Subcutaneous adipose tissue (tissue), 4 donors: ENCODE measurements around the gene SCAMP4. TPM values are rescaled to one million over a fixed set of nuclear protein-coding genes. Genes with fewer than 3 reads are reported as not detected.

Source experiments
- total RNA-seq, 4 donors: library from RNA; depleted of rRNA; stranded (reverse); fragments of >200 nt; gene quantifications; one replicate each; pipeline ENCODE4 v1.1.0, GENCODE V29; 2016
- TF ChIP-seq, protein P1 (sequence below): fragments of 450-650 bp; IDR thresholded peaks from one replicate; pipeline ENCODE4 v1.5.1; 2016; ENCODE audit warnings: low read depth, mild to moderate bottlenecking, control low read depth, antibody characterized with exemption, moderate library complexity

The SCAMP4 gene
- total RNA-seq, 4 donors from 2014 or later: 20.9 to 45.8 (median 42.4) TPM

DNA sequence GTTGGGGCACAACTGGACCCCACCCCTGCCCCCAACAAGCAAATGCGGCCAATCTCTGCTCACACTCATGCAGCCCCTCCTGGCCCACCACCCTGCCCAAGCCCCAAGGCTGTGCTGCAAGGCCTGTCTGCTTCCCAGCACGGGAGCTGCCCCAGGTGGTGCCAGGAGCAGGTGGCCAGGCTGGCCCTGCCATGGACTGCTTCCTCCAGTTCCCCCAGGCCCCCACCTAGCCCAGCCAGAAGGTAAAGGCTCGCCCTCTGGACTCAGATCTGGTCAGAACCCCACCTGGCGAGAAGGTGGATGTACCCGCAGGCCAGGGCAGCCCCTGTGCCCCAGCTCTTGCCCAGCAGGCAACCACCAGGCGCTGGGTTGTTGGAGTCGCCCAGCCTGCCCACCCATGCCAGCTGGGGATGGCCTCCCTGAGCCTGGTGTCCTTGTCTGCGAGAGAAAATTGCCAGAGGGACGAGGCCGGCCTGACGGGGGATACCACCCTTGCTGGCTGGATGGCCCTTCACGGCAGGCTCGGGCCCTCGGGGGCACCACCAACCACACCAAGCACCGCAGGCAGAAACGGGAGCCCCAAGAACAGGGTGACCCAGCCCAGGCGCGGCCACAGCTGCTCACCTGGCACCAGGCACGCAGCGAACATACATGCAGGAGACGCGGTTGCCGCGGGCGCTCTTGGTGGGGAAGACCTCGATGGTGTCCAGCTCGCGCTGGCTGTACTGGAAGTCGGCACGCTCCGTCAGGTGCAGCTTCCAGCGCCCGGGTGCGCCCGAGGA, 24.4 kb upstream of the SCAMP4 start:
- TF ChIP-seq, protein P1, sequence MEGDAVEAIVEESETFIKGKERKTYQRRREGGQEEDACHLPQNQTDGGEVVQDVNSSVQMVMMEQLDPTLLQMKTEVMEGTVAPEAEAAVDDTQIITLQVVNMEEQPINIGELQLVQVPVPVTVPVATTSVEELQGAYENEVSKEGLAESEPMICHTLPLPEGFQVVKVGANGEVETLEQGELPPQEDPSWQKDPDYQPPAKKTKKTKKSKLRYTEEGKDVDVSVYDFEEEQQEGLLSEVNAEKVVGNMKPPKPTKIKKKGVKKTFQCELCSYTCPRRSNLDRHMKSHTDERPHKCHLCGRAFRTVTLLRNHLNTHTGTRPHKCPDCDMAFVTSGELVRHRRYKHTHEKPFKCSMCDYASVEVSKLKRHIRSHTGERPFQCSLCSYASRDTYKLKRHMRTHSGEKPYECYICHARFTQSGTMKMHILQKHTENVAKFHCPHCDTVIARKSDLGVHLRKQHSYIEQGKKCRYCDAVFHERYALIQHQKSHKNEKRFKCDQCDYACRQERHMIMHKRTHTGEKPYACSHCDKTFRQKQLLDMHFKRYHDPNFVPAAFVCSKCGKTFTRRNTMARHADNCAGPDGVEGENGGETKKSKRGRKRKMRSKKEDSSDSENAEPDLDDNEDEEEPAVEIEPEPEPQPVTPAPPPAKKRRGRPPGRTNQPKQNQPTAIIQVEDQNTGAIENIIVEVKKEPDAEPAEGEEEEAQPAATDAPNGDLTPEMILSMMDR: no peak

GRCh38 chr19:1882089-1882785, 23.0 kb upstream of the SCAMP4 start:
- TF ChIP-seq, protein P1: no peak

DNA sequence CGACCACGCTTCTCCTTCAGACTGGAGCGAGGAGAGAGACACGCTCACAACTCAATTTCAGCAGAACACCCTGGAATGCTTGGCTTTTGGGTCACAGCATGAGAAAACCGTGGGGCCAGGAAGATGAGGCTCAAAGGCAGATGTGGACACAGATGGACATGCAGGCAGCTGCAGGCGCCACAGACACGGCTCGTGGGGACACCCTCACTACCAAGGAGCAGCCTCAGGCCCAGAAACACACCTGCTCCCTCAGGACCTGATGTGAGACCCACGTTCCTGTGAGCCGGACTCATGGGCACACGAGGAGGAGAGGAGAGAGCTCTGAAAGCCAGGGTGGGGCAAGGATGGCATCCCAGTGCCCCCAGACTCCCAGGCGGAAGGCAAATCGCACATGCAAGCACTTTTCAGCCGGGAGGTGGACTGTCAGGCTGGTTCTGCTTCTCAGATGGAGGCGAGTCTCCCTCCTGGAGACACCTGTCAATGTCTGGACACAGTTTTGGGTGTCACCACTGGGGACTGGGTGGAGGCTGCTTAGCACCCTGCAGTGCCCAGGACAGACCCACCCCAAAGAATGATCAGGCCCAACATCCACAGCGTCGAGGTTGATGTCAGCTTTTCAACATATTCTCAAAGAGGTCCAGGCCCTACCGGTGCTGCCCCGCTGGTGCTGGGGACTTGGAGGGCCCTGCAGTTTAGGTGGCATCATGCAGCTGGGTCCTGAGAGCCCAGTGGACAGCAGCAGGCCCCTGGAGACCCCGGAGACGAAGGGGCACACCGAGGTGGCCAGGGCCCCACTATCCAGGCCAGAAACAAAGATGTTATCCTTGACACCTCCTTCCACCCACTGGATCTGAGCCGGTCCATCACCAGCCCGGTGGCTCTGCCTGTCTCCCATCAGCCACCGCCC, 22.2 kb upstream of the SCAMP4 start:
- TF ChIP-seq, protein P1: no peak

DNA sequence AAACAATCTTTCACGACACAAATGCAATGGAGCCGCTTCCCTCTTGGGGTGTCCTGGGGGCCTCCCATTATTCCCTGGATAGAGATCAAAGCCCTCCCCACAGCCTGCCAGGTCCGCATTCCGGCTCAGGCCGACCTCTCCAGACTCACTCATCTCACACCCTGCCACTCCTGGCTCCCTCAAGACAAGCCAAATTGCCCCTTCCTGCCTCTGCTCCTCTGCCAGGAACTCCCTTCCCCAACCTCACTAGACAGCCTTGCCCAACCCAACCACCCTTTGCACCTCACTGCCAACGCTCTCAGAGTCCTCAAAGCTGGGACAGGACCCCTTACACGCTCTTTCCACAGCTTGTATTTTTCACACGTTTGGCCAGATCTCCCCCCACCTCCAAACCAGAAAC, 21.4 kb upstream of the SCAMP4 start:
- TF ChIP-seq, protein P1: no peak

DNA sequence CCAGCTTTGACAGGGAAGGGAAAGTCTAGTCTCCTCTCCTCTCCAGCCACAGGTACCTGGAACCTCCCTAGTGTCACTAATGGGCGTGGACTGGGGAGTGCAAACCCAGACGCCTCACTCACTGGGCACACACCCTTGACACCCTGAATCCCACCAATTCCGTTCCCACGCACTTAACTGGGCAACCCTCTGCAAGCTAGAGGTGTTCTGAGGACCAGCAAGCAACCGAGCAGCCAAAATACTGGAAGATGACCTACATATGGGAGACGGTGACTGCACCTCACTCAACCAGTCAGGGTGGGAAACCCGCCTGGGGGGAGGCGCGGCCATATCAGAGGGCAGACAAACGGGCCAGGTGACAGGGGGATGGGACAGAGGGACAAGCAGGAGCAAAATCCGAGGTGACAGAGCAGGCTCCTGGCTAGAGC, 20.9 kb upstream of the SCAMP4 start:
- TF ChIP-seq, protein P1: no peak

DNA sequence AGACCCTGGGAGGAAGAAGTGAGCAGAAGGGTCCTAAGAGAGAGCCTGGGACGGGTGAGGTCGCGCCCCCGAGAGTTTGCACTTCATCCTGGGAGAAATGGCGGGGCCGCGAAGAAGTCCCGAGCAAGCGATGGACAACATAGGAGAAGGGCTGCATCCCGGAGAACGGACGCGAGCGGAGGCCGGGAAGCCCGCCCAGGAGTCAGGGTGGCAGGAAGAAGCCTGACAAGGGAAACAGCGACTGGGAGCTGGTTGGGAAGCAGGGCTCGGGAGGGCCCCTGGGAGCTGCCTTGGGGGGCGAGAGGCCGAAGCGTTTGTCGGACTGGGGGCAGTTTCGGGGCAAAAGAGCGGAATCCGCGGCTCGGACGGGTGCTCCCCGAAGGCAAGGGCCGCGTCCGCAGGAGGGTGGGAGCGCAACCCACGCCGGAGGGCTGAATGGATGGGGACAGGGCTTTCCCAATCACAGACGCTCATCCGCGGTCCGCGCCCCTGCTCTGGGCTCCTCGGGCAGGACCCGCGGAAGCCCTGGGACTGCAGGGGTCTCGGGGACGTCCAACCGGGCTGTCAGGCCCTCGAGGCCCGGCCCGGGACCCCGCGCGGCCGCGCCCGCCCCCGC, 20.4 kb upstream of the SCAMP4 start:
- TF ChIP-seq, protein P1: no peak
